Breast epithelium (tissue), 4 donors: ENCODE measurements around the gene ALK. TPM values are rescaled to one million over a fixed set of nuclear protein-coding genes. Genes with fewer than 3 reads are reported as not detected.

Experiments used
- DNase-seq, 2 donors: peaks; one replicate each; pipeline ENCODE4 v3.0.0-alpha.2; 2019; ENCODE audit warnings: low spot score in 2 of 2
- H3K27ac ChIP-seq, 2 donors: fragments of 200-600 bp; sonication (generic) in 1 of 2; one replicate each; pipeline ENCODE4 v1.5.1; 2016 to 2019; ENCODE audit warnings: mild to moderate bottlenecking in 1 of 2
- H3K27me3 ChIP-seq, 2 donors: fragments of 200-600 bp; sonication (generic) in 1 of 2; one replicate each; pipeline versions ENCODE4 v1.5.1 to v1.6.0; 2017 to 2019; ENCODE audit warnings: control low read depth in 1 of 2, mild to moderate bottlenecking in 1 of 2
- H3K36me3 ChIP-seq: fragments of 200-600 bp; one replicate; pipeline ENCODE4 v1.5.1; 2019
- H3K4me1 ChIP-seq, 2 donors: fragments of 200-600 bp; sonication (generic); one replicate each; pipeline ENCODE4 v1.5.1; 2016 to 2019; ENCODE audit warnings: control low read depth in 1 of 2
- H3K4me3 ChIP-seq, 3 donors: fragments of 200-600 bp; sonication (generic); 1 replicate in 2 of 3; 2 replicates in 1 of 3; pipeline ENCODE4 v1.5.1; 2016 to 2019; ENCODE audit warnings: mild to moderate bottlenecking in 3 of 3, moderate library complexity in 2 of 3
- H3K9me3 ChIP-seq, 2 donors: fragments of 200-600 bp; sonication (generic) in 1 of 2; one replicate each; pipeline ENCODE4 v1.5.1; 2016 to 2019; ENCODE audit warnings: control low read depth in 1 of 2
- CTCF ChIP-seq, 3 donors: fragments of 450-650 bp; IDR thresholded peaks; one replicate each; pipeline ENCODE4 v1.5.1; 2016 to 2017; ENCODE audit warnings: antibody characterized with exemption in 3 of 3, mild to moderate bottlenecking in 3 of 3, moderate library complexity in 3 of 3
- POLR2A ChIP-seq: fragments of 450-650 bp; IDR thresholded peaks from one replicate; pipeline ENCODE4 v1.6.1; 2016; ENCODE audit warnings: antibody characterized with exemption, mild to moderate bottlenecking, moderate library complexity
- POLR2AphosphoS5 ChIP-seq, 3 donors: sonication (generic); formaldehyde crosslinking; IDR thresholded peaks; one replicate each; pipeline ENCODE4 v1.6.1; 2017; ENCODE audit warnings: antibody characterized with exemption in 3 of 3
- intact Hi-C: fragments of 100-400 bp; cut with DNase I; formaldehyde crosslinking; loops from one replicate; pipeline ENCODE4 v1.15.1; 2023; ENCODE audit warnings: low total_unique reads
- total RNA-seq, 3 donors: library from RNA; depleted of rRNA; stranded (reverse); fragments of >200 nt; gene quantifications; one replicate each; pipeline ENCODE4 v1.1.0, GENCODE V29; 2016

The ALK gene
- total RNA-seq, 3 donors from 2014 or later, result 0.33 to 5.6 (median 0.64) TPM

- Histone ChIP-seq H3K27ac (no peak overlapping the region), H3K36me3 (no peaks in the 10 kb centered on the region), H3K9me3 (no peaks in the 10 kb centered on the region), H3K27me3 (no peaks in the 10 kb centered on the region), H3K4me1 (no peaks in the 10 kb centered on the region), H3K4me3 (no peak overlapping the region)
- TF ChIP-seq POLR2AphosphoS5 (IDR thresholded peaks at IDR 0.05) (no peak), POLR2A (no peak), CTCF (IDR thresholded peaks at IDR 0.05) (no peak)
- intact Hi-C loops, result no loop called here
- DNase-seq, result no peak
Observed at GRCh38 chr2:29276151-29276550, 645.2 kb downstream of the ALK start.

GRCh38 chr2:29275186-29275585, 646.2 kb downstream of the ALK start:
- TF ChIP-seq CTCF (IDR thresholded peaks at IDR 0.05) (no peak), POLR2AphosphoS5 (IDR thresholded peaks at IDR 0.05) (no peak), POLR2A (no peak)
- H3K36me3 ChIP-seq, result no peaks in the 10 kb centered on the region
- no peaks in the 10 kb centered on the region for H3K4me1 ChIP-seq
- no peaks in the 10 kb centered on the region for H3K27me3 ChIP-seq
- DNase-seq, result no peak
- no peak overlapping the region for H3K4me3 ChIP-seq
- no peak overlapping the region for H3K27ac ChIP-seq
- intact Hi-C loops, result no loop called here
- H3K9me3 ChIP-seq, result no peaks in the 10 kb centered on the region

- no peaks in the 10 kb centered on the region for H3K4me1 ChIP-seq
- no peaks in the 10 kb centered on the region for H3K9me3 ChIP-seq
- no peaks in the 10 kb centered on the region for H3K27me3 ChIP-seq
- intact Hi-C loops, result no loop called here
- no peak for DNase-seq
- H3K27ac ChIP-seq, result no peak overlapping the region
- TF ChIP-seq CTCF (IDR thresholded peaks at IDR 0.05), result no peak
- no peak for TF ChIP-seq POLR2AphosphoS5 (IDR thresholded peaks at IDR 0.05)
- no peak for TF ChIP-seq POLR2A
- H3K36me3 ChIP-seq, result no peaks in the 10 kb centered on the region
- H3K4me3 ChIP-seq, result no peak overlapping the region
Observed at GRCh38 chr2:29273685-29274611, 647.4 kb downstream of the ALK start.

- H3K4me1 ChIP-seq, result no peaks in the 10 kb centered on the region
- no peak overlapping the region for H3K4me3 ChIP-seq
- no peak overlapping the region for H3K27ac ChIP-seq
- TF ChIP-seq POLR2AphosphoS5 (IDR thresholded peaks at IDR 0.05), result no peak
- no peak for TF ChIP-seq POLR2A
- TF ChIP-seq CTCF (IDR thresholded peaks at IDR 0.05), result no peak
- intact Hi-C loops, result no loop called here
- no peaks in the 10 kb centered on the region for H3K9me3 ChIP-seq
- H3K27me3 ChIP-seq, result no peaks in the 10 kb centered on the region
- no peak for DNase-seq
- no peaks in the 10 kb centered on the region for H3K36me3 ChIP-seq
Observed at GRCh38 chr2:29273004-29273684, 648.2 kb downstream of the ALK start.

- no peak for TF ChIP-seq CTCF (IDR thresholded peaks at IDR 0.05)
- TF ChIP-seq POLR2A, result no peak
- TF ChIP-seq POLR2AphosphoS5 (IDR thresholded peaks at IDR 0.05), result no peak
- intact Hi-C loops, result no loop called here
- DNase-seq, result no peak
- Histone ChIP-seq H3K4me1 (no peaks in the 10 kb centered on the region), H3K27ac (no peak overlapping the region), H3K9me3 (no peaks in the 10 kb centered on the region), H3K4me3 (no peak overlapping the region), H3K27me3 (no peaks in the 10 kb centered on the region), H3K36me3 (no peaks in the 10 kb centered on the region)
Observed at GRCh38 chr2:29272311-29272710, 649.1 kb downstream of the ALK start.
